ENCODE data around the gene TEX19. TPM values are rescaled to one million over a fixed set of nuclear protein-coding genes. Genes with fewer than 3 reads are reported as not detected.

Gene TEX19
- total and polyA plus RNA-seq, 2 experiments from 2014 or later = 0.51 TPM; not detected in 1

DNA sequence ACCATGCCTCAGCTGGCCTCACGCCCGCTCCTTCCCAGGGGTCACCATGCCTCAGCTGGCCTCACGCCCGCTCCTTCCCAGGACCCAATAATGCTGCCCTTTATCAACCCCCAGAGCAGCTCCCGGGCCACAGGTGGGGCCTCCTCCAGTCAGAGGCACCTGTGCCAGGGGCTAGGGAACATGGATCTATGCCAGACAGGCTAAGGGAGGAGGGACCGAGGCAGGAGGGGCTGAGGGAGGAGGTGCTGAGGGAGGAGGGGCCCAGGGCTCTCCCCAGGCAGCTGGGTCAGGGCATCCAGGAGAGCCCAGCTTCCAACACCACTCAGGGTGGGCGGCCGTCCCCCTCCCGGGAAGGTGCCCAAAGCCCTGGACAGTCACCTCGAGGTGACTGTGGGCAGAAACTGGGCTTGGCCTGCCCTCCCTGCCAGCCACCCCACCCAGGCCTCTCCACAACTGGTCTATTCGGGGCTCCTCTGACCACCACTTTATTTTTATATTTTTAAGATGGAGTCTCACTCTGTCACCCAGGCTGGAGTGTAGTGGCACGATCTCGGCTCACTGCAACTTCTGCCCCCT, 31.9 kb downstream of the TEX19 start:
- Histone ChIP-seq H3K9me3 (ENCODE audit: low read depth) (no peaks in the 10 kb centered on the region), H3K27ac (no peak overlapping the region), H3K4me3 (no peak overlapping the region), H3K36me3 (no peaks in the 10 kb centered on the region), H3K4me1 (ENCODE audit: low read depth) (no peaks in the 10 kb centered on the region), H3K27me3 (no peaks in the 10 kb centered on the region)
- no peak for TF ChIP-seq CTCF (IDR thresholded peaks at IDR 0.05; ENCODE audit: low read depth, low read length)
- no peak for DNase-seq (ENCODE audit: low read depth in 1 of 2, low spot score in 1 of 2)

DNA sequence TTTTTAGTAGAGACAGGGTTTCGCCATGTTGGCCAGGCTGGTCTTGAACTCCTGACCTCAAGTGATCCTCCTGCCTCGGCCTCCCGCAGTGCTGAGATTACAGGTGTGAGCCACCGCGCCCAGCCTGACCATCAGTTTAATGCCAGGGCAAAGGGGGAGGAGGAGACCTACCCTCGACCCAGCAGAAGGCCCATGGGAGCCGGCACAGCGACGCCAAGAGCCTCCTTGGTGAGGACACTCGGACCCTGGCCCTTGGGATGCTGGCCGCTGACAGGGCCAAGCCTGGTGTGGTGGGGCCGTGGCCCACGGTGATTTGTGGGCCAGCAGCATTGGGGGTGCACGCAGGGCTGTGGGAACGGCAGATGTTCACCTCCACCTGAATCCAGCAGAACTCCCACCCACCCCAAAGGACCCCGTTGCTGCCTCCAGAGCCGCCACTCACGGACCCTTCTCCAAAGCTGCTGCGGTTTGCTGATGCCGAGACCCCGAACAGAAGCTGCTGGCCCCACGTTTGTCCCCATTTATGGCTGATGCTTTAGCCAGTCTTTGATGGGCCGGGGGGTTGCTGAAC, 32.5 kb downstream of the TEX19 start:
- Histone ChIP-seq H3K27me3 (no peaks in the 10 kb centered on the region), H3K27ac (no peak overlapping the region), H3K9me3 (ENCODE audit: low read depth) (no peaks in the 10 kb centered on the region), H3K36me3 (no peaks in the 10 kb centered on the region), H3K4me3 (no peak overlapping the region), H3K4me1 (ENCODE audit: low read depth) (no peaks in the 10 kb centered on the region)
- no peak for TF ChIP-seq CTCF (IDR thresholded peaks at IDR 0.05; ENCODE audit: low read depth, low read length)
- no peak for DNase-seq (ENCODE audit: low read depth in 1 of 2, low spot score in 1 of 2)

DNA sequence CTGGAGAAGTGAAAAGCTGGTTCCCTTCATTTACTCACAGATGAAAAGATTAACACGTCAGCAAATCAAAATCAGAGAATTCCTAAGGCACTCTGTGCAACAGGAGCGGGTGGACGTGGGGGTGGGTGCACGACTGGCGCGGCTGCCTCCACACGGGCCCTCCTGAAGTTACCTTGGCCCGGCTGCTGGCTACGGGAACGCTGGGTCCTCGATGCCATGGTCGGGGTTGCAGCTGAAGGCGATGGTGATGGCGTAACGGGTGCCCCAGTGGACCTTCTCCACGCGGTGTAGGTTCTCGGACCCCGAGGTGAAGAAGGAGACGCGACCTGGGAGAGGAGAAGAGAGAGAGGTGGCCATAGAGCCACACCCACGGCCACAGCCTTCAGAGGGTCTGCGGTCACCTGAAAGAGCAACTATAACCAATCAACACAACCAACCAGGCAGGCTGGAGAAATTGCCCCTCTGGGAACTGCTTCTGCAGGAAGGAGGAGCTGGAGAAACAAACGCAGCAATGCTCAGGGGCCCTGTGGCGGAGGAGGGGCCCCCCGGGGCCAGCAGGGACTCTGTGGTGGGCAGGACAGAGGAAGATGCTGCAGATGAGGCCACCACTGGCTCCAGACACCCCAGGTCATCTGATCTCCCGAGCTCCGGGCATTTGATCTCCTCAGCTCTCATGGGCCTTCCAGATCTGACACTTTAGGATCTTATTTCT, 33.3 kb downstream of the TEX19 start:
- DNase-seq (ENCODE audit: low read depth in 1 of 2, low spot score in 1 of 2) = no peak
- Histone ChIP-seq H3K27me3 (no peaks in the 10 kb centered on the region), H3K9me3 (ENCODE audit: low read depth) (no peaks in the 10 kb centered on the region), H3K4me3 (no peak overlapping the region), H3K36me3 (no peaks in the 10 kb centered on the region), H3K27ac (no peak overlapping the region), H3K4me1 (ENCODE audit: low read depth) (no peaks in the 10 kb centered on the region)
- TF ChIP-seq CTCF (IDR thresholded peaks at IDR 0.05; ENCODE audit: low read depth, low read length) = no peak

DNA sequence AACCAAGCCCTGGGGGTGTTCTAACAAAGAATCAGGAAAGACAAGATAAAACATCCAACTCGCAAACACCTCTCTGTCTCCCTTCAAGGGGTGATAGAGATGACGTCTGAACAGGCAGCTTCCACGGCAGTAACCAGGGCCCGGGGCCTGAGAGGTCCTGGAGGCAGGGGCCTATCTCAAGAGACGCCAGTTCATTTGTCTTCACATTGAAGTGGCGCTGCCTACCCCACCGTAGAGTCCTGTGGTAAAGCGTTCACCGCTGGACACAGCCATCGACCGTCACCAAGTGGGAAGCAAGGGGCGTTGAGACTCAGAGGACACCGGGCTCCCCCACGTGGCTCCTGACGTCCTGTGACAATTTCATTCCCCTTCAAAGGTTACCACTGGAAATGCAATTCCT, 33.9 kb downstream of the TEX19 start:
- Histone ChIP-seq H3K4me1 (ENCODE audit: low read depth) (peaks cover 5% of the 10 kb centered on the region), H3K36me3 (no peaks in the 10 kb centered on the region), H3K4me3 (no peak overlapping the region), H3K27ac (no peak overlapping the region), H3K27me3 (no peaks in the 10 kb centered on the region), H3K9me3 (ENCODE audit: low read depth) (no peaks in the 10 kb centered on the region)
- no peak for TF ChIP-seq CTCF (IDR thresholded peaks at IDR 0.05; ENCODE audit: low read depth, low read length)
- no peak for DNase-seq (ENCODE audit: low read depth in 1 of 2, low spot score in 1 of 2)

DNA sequence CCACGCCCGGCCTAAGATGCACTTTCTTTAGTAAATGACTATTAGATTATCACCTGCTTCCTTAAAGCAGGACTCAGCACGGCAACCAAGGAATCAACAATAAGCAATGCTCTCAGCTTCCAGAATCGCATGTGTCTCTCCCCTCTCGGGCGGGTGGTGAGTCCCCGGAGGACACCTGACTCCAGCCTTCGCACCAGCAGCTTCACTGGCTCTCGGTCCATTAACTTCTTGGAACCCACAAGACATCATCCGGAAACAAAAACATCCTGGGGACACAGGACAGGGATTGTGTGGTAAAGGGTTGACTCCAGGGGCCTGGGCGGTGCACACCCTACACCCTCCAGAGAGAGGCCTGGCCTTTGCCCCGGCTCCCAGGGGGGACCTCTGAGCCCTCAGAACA, 35.2 kb downstream of the TEX19 start:
- TF ChIP-seq CTCF (IDR thresholded peaks at IDR 0.05; ENCODE audit: low read depth, low read length) = no peak
- DNase-seq (ENCODE audit: low read depth in 1 of 2, low spot score in 1 of 2) = no peak
- Histone ChIP-seq H3K27ac (no peak overlapping the region), H3K4me1 (ENCODE audit: low read depth) (peaks cover 5% of the 10 kb centered on the region), H3K9me3 (ENCODE audit: low read depth) (no peaks in the 10 kb centered on the region), H3K4me3 (no peak overlapping the region), H3K36me3 (no peaks in the 10 kb centered on the region), H3K27me3 (no peaks in the 10 kb centered on the region)

All from cardiac muscle cell (in vitro differentiated cells and primary cell).